Suprapubic skin (tissue), 4 donors: ENCODE data around the gene PLLP.

Experiments
- CTCF ChIP-seq, 2 donors: fragments of 200-600 bp in 1 of 2; fragments of 450-650 bp in 1 of 2; sonication (generic) in 1 of 2; IDR thresholded peaks; one replicate each; pipeline ENCODE4 v1.5.1; 2016 to 2019; ENCODE audit warnings: antibody characterized with exemption in 2 of 2, mild to moderate bottlenecking in 1 of 2, moderate library complexity in 1 of 2
- EP300 ChIP-seq: sonication (generic); formaldehyde crosslinking; IDR thresholded peaks from one replicate; pipeline ENCODE4 v1.6.1; 2017; ENCODE audit warnings: antibody characterized with exemption
- POLR2A ChIP-seq, 2 donors: fragments of 450-650 bp; IDR thresholded peaks; one replicate each; pipeline ENCODE4 v1.6.1; 2017; ENCODE audit warnings: antibody characterized with exemption in 2 of 2, mild to moderate bottlenecking in 2 of 2, moderate library complexity in 2 of 2
- POLR2AphosphoS5 ChIP-seq, 3 donors: sonication (generic); formaldehyde crosslinking; IDR thresholded peaks; one replicate each; pipeline ENCODE4 v1.6.1; 2017; ENCODE audit warnings: antibody characterized with exemption in 3 of 3

GRCh38 chr16:57229079-57229478, 55.4 kb downstream of the PLLP start:
- no peak for TF ChIP-seq CTCF (IDR thresholded peaks at IDR 0.05)
- TF ChIP-seq POLR2A (IDR thresholded peaks at IDR 0.05) = no peak
- TF ChIP-seq POLR2AphosphoS5 (IDR thresholded peaks at IDR 0.05) = no peak
- no peak for TF ChIP-seq EP300
